Measurements from ENCODE around the gene AUTS2. TPM values are rescaled to one million over a fixed set of nuclear protein-coding genes. Genes with fewer than 3 reads are reported as not detected.

Gene AUTS2
- total and polyA plus RNA-seq, 9 of the 15 experiments (the other 6 are each of a cell fraction or from before 2014, with no cell fraction given), result 0.58 TPM; not detected in 8

GRCh38 chr7:69651101-69651590 lies 52.9 kb downstream of the AUTS2 start:
- Histone ChIP-seq H3K4me3 (no peak overlapping the region), H3K4me2 (ENCODE audit: insufficient read depth, low read length) (no peak overlapping the region), H4K20me1 (replicated peaks; ENCODE audit: control insufficient read depth, insufficient read depth, low read length) (no peaks in the 10 kb centered on the region), H3K9ac (ENCODE audit: insufficient read depth in 1 of 2, low read depth in 2 of 2, low read length in 2 of 2) (no peak overlapping the region), H3K27me3 (ENCODE audit: control insufficient read depth in 2 of 2, insufficient read depth in 2 of 2, low read length in 2 of 2) (no peaks in the 10 kb centered on the region), H3K79me2 (ENCODE audit: control insufficient read depth, insufficient read depth, low read length) (no peaks in the 10 kb centered on the region), H3K4me1 (replicated peaks in 1 of 2; ENCODE audit: control insufficient read depth in 2 of 2, insufficient read depth in 2 of 2, low read length in 2 of 2) (no peaks in the 10 kb centered on the region; a peak in 1 of 5 replicates), H3K9me3 (replicated peaks; ENCODE audit: control insufficient read depth, insufficient read depth, low read depth, low read length) (no peaks in the 10 kb centered on the region), H3K9me1 (ENCODE audit: control insufficient read depth, insufficient read depth, low read length) (no peaks in the 10 kb centered on the region), H2AFZ (ENCODE audit: low read depth, low read length) (no peak overlapping the region), H3K27ac (ENCODE audit: extremely low read depth, low read depth, low read length) (no peak overlapping the region), H3K36me3 (ENCODE audit: control insufficient read depth, insufficient read depth, low read length) (no peaks in the 10 kb centered on the region)
- 0% methylated on average over 7 of the region's 7 CpGs for WGBS (ENCODE audit: insufficient coverage, low coverage, missing lambda C conversion rate)
- intact Hi-C loops (cut with micrococcal nuclease), result no loop called here
- in situ Hi-C loops (cut with MboI), result no loop called here
- DNase-seq (ENCODE audit: extremely low read depth in 1 of 4, low spot score in 3 of 4) (no peak), FAIRE-seq (no peak), ATAC-seq (no peak; the same call in 2 of the 3 replicates)
- no TSS peak for BruUV-seq (replicated peaks)
- ChIA-PET POLR2A (no interaction called here), CTCF (ENCODE audit: low intra/inter-chr PET ratio) (no interaction called here)
- TF ChIP-seq ZNF79 (CRISPR knock-in tag; IDR thresholded peaks at IDR 0.05; ENCODE audit: low read depth) (no peak), MAFG (tag; conservative IDR thresholded peaks at IDR 0.05) (no peak), CC2D1A (IDR thresholded peaks at IDR 0.05) (no peak), CBFB (CRISPR knock-in tag; IDR thresholded peaks at IDR 0.05) (no peak), FOXM1 (IDR thresholded peaks at IDR 0.05; ENCODE audit: low read depth) (no peak), FOXM1 (CRISPR knock-in tag; IDR thresholded peaks at IDR 0.05; ENCODE audit: low read depth) (no peak), CTBP1 (IDR thresholded peaks at IDR 0.05; ENCODE audit: borderline replicate concordance) (no peak), ARID1B (IDR thresholded peaks at IDR 0.05) (no peak), ZNF583 (CRISPR knock-in tag; IDR thresholded peaks at IDR 0.05) (no peak), NFE2 (IDR thresholded peaks at IDR 0.05; ENCODE audit: low read depth) (no peak), FOXA3 (CRISPR knock-in tag; conservative IDR thresholded peaks at IDR 0.05 in 1 of 2, IDR thresholded peaks at IDR 0.05 in 1 of 2) (no peak)
- TF ChIP-seq, protein P1, sequence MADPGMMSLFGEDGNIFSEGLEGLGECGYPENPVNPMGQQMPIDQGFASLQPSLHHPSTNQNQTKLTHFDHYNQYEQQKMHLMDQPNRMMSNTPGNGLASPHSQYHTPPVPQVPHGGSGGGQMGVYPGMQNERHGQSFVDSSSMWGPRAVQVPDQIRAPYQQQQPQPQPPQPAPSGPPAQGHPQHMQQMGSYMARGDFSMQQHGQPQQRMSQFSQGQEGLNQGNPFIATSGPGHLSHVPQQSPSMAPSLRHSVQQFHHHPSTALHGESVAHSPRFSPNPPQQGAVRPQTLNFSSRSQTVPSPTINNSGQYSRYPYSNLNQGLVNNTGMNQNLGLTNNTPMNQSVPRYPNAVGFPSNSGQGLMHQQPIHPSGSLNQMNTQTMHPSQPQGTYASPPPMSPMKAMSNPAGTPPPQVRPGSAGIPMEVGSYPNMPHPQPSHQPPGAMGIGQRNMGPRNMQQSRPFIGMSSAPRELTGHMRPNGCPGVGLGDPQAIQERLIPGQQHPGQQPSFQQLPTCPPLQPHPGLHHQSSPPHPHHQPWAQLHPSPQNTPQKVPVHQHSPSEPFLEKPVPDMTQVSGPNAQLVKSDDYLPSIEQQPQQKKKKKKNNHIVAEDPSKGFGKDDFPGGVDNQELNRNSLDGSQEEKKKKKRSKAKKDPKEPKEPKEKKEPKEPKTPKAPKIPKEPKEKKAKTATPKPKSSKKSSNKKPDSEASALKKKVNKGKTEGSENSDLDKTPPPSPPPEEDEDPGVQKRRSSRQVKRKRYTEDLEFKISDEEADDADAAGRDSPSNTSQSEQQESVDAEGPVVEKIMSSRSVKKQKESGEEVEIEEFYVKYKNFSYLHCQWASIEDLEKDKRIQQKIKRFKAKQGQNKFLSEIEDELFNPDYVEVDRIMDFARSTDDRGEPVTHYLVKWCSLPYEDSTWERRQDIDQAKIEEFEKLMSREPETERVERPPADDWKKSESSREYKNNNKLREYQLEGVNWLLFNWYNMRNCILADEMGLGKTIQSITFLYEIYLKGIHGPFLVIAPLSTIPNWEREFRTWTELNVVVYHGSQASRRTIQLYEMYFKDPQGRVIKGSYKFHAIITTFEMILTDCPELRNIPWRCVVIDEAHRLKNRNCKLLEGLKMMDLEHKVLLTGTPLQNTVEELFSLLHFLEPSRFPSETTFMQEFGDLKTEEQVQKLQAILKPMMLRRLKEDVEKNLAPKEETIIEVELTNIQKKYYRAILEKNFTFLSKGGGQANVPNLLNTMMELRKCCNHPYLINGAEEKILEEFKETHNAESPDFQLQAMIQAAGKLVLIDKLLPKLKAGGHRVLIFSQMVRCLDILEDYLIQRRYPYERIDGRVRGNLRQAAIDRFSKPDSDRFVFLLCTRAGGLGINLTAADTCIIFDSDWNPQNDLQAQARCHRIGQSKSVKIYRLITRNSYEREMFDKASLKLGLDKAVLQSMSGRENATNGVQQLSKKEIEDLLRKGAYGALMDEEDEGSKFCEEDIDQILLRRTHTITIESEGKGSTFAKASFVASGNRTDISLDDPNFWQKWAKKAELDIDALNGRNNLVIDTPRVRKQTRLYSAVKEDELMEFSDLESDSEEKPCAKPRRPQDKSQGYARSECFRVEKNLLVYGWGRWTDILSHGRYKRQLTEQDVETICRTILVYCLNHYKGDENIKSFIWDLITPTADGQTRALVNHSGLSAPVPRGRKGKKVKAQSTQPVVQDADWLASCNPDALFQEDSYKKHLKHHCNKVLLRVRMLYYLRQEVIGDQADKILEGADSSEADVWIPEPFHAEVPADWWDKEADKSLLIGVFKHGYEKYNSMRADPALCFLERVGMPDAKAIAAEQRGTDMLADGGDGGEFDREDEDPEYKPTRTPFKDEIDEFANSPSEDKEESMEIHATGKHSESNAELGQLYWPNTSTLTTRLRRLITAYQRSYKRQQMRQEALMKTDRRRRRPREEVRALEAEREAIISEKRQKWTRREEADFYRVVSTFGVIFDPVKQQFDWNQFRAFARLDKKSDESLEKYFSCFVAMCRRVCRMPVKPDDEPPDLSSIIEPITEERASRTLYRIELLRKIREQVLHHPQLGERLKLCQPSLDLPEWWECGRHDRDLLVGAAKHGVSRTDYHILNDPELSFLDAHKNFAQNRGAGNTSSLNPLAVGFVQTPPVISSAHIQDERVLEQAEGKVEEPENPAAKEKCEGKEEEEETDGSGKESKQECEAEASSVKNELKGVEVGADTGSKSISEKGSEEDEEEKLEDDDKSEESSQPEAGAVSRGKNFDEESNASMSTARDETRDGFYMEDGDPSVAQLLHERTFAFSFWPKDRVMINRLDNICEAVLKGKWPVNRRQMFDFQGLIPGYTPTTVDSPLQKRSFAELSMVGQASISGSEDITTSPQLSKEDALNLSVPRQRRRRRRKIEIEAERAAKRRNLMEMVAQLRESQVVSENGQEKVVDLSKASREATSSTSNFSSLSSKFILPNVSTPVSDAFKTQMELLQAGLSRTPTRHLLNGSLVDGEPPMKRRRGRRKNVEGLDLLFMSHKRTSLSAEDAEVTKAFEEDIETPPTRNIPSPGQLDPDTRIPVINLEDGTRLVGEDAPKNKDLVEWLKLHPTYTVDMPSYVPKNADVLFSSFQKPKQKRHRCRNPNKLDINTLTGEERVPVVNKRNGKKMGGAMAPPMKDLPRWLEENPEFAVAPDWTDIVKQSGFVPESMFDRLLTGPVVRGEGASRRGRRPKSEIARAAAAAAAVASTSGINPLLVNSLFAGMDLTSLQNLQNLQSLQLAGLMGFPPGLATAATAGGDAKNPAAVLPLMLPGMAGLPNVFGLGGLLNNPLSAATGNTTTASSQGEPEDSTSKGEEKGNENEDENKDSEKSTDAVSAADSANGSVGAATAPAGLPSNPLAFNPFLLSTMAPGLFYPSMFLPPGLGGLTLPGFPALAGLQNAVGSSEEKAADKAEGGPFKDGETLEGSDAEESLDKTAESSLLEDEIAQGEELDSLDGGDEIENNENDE (IDR thresholded peaks at IDR 0.05; ENCODE audit: low read depth, low read length), result no peak
